ENCODE results near the gene USP25. TPM values are rescaled to one million over a fixed set of nuclear protein-coding genes. Genes with fewer than 3 reads are reported as not detected.

USP25 gene
- total and polyA plus RNA-seq, 5 experiments from 2014 or later = 8.9 to 83.2 (median 32.8) TPM

DNA sequence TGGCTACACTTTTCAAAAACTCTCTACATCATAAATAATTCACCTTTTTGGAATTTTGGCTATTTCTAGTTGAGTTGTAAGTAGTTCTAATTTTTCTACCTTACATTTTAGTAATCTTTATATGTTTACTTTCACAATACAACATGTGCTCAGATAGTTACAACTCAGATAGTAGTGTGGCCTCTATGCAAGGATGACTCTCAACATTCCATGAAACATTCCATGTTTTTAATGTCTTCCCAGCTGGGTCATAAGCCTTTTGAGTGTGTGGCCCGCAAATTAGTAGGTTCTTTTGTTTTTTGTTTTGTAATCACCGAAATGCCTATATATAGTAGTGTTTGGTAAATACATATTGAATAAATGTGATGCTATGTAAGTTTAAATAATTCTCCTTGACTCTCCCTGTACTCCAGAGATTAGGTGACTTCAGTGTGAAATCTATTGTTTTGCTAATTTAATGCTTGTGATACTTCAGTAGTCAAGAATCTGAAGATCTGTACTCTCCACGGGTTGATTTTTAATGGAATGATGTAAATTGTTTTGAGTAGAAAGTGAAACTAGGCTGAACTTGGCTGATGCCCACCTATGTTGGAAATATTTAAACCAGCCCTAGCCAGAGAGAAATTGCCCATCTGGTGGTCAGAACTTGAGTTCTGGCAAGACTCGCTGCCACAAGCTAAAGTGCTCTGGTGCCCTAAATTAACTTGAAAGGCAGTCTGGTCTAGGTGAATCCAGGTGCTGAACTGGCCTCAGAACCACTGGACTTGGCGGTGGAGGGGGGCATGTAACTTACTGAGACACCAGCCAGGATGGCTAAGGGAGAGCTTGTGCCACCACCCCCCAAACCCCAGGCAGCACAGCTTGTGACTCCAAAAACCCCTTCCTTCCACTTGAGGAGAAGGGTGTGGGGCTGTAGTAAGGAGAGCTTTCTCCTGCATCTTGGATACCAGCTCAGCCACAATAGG is 165.6 kb downstream of the USP25 start:
- ATAC-seq = no peak
- H3K9me3 Mint-ChIP-seq = peaks cover under 1 to 17% (median 5%) of the 10 kb centered on the region in 9 donors
- H3K4me3 Mint-ChIP-seq = no peak overlapping the region
- H3K27ac Mint-ChIP-seq = no peak overlapping the region
- H3K4me1 Mint-ChIP-seq = no peaks in the 10 kb centered on the region
- peaks cover 0 to 15% (median 3%) of the 10 kb centered on the region in 5 donors for H3K27me3 Mint-ChIP-seq
- H3K36me3 Mint-ChIP-seq = peaks cover 0 to 9% (median 0%) of the 10 kb centered on the region in 3 donors
- no peak for DNase-seq
- POLR2A ChIA-PET = no interaction called here

DNA sequence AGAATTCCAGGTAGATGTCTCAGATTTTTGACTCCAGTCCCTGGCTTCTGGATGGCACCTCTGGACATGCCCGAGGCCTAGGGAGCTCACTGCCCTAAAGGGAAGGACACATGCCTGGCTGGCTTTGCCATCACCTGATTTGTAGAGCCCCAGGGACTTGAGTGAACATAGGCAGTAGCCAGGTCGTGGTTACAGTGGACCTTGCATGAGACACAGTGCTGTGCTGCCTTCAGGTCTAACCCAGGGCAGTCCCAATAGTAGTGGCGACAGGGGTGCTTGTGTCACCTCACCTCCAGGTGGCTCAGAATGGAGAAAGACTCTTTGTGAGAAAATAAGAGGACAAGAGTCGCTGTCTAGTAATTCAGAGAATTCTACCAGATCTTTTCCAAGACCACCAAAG is 166.7 kb downstream of the USP25 start:
- no peak overlapping the region for H3K27ac Mint-ChIP-seq
- no peak overlapping the region for H3K4me3 Mint-ChIP-seq
- DNase-seq = no peak
- ATAC-seq = no peak
- peaks cover 1 to 19% (median 2%) of the 10 kb centered on the region in 3 donors for H3K36me3 Mint-ChIP-seq
- H3K9me3 Mint-ChIP-seq = peaks cover 7 to 28% (median 16%) of the 10 kb centered on the region in 9 donors
- H3K4me1 Mint-ChIP-seq = no peaks in the 10 kb centered on the region
- peaks cover 0 to 18% (median 3%) of the 10 kb centered on the region in 5 donors for H3K27me3 Mint-ChIP-seq
- POLR2A ChIA-PET = no interaction called here

DNA sequence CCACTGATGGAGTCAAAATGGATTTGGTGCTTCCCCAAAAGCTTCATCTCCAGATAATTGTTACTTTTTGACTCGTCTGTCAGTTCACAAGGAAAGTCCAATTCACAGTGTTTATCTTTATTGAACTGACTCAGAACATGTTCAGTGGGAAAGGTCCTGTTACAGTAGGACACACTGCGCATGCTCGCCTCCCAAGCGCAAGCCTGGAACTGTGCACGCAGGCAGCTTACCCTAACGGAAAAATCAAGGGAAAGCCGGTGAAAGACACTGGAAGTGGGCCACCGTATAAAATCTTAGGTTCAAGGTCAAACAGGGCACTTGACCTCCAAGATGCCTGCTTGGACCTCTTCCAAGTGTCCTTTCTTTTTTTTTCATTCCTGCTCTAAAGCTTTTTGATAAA is 174.6 kb downstream of the USP25 start:
- POLR2A ChIA-PET = no interaction called here
- ATAC-seq (no peak), DNase-seq (no peak)
- no peak overlapping the region for H3K4me3 Mint-ChIP-seq
- H3K9me3 Mint-ChIP-seq = peaks cover 19 to 81% (median 46%) of the 10 kb centered on the region in 9 donors
- no peak overlapping the region for H3K27ac Mint-ChIP-seq
- H3K4me1 Mint-ChIP-seq = no peaks in the 10 kb centered on the region
- peaks cover 1 to 35% (median 2%) of the 10 kb centered on the region in 3 donors for H3K36me3 Mint-ChIP-seq
- H3K27me3 Mint-ChIP-seq = peaks cover 0 to 14% (median 1%) of the 10 kb centered on the region in 5 donors

DNA sequence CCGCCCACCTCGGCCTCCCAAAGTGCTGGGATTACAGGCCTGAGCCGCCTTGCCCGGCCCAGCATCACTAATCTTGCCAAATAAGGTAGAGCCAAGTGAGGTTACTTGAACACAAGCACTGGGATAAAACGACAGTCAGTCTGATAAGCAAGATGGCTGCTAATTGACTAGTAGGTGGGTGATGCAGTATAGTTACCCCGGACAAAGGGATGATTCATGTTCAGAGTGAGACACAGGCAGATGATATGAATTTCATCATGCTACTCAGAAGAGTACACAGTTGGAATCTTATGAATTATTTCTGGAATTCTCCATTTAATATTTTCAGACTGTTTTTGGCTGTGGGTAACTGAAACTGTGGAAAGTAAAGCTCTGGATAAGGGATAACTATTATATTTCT is 178.4 kb downstream of the USP25 start:
- no peak for ATAC-seq
- H3K27ac Mint-ChIP-seq = no peak overlapping the region

DNA sequence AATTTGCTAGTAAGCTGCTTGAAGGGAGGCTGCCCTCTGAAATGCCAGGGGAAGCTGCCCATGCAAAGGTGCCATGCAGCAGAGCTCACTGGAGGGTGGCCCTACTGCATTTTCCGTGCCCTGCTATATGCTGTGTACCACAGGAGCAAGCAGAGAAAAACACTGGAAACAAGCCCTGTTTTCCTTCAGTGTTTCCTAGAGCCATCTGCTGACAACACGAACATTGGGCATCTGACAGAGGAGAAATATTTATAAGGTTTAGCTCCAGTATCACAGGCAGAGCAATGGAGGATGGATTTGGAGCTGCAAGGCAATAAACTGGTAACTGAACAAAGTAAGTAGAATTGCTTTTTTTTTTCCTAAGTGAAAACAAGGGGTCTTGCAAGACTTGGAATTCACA is 198.4 kb downstream of the USP25 start:
- no peak overlapping the region for H3K4me3 Mint-ChIP-seq
- no peaks in the 10 kb centered on the region for H3K36me3 Mint-ChIP-seq

More for the DNA sequence above, 178.4 kb downstream of the USP25 start:
- POLR2A ChIA-PET = no interaction called here
- H3K4me3 Mint-ChIP-seq = no peak overlapping the region
- peaks cover 3 to 7% (median 4%) of the 10 kb centered on the region in 3 donors for H3K36me3 Mint-ChIP-seq
- H3K4me1 Mint-ChIP-seq = no peaks in the 10 kb centered on the region
- DNase-seq = no peak
- peaks cover 7 to 72% (median 27%) of the 10 kb centered on the region in 9 donors for H3K9me3 Mint-ChIP-seq
- no peaks in the 10 kb centered on the region for H3K27me3 Mint-ChIP-seq

DNA sequence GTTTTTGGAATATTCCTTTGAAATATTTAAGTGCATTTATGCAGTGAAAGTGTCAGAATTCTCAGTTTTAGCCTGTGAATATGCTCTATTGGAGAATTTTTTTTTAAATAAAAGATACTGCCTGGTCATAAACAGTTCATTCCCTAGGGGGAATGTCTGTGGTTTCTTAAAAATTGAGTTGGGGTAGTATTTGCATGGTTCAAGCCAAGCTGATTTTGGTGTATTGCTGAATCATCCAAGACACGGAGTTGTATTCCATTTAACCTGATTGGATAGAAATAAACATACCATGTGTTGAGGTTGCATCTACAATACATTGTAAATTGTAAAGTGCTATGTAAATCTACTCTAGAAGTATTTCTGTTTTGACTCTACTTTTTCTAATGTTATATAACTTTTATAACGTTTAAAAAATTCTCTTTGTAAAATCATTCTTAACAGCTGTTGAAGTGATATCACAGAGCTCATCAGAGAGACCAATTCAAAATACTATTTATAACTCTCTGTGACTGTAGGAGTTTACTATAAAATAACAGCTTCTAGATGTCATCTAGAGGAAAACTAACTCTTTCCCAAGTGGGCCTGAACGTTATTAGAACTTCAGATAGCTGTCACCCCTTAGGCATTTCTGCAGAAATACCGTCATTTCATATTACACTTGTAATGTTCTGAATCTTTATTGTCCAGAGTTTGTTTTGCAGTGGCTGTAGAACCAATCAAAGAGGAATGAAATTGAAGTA is 199.1 kb downstream of the USP25 start:
- Mint-ChIP-seq H3K27me3 (peaks cover 1 to 15% (median 4%) of the 10 kb centered on the region in 5 donors), H3K4me1 (no peaks in the 10 kb centered on the region), H3K4me3 (no peak overlapping the region), H3K36me3 (no peaks in the 10 kb centered on the region), H3K9me3 (peaks cover 0 to 15% (median 3%) of the 10 kb centered on the region in 9 donors), H3K27ac (no peak overlapping the region)
- no peak for DNase-seq
- no peak for ATAC-seq
- POLR2A ChIA-PET = no interaction called here

More for the DNA sequence above, 198.4 kb downstream of the USP25 start:
- peaks cover 2 to 17% (median 5%) of the 10 kb centered on the region in 5 donors for H3K27me3 Mint-ChIP-seq
- POLR2A ChIA-PET = no interaction called here
- ATAC-seq = no peak
- no peak overlapping the region for H3K27ac Mint-ChIP-seq
- H3K9me3 Mint-ChIP-seq = peaks cover 0 to 20% (median 3%) of the 10 kb centered on the region in 9 donors
- H3K4me1 Mint-ChIP-seq = no peaks in the 10 kb centered on the region
- DNase-seq = no peak

- Mint-ChIP-seq H3K27me3 (peaks cover under 1 to 13% (median 2%) of the 10 kb centered on the region in 5 donors), H3K9me3 (peaks cover 0 to 13% (median 2%) of the 10 kb centered on the region in 9 donors), H3K36me3 (no peaks in the 10 kb centered on the region), H3K4me1 (no peaks in the 10 kb centered on the region), H3K4me3 (no peak overlapping the region), H3K27ac (no peak overlapping the region)
- DNase-seq (no peak), ATAC-seq (no peak)
- POLR2A ChIA-PET = no interaction called here
Observed at GRCh38 chr21:15929536-15929935, 199.8 kb downstream of the USP25 start.

All from naive thymus-derived CD8-positive, alpha-beta T cell (primary cell).